HCT116 (cell line): ENCODE data around the gene SLC34A2.

ENCODE experiments used
- CBX3 ChIP-seq: IDR thresholded peaks from 2 replicates; pipeline ENCODE4 v1.6.1; 2012; ENCODE audit warnings: low read depth
- CTCF ChIP-seq, 3 experiments: fragments of 200-600 bp in 1 of 3; sonication (generic) in 1 of 3; IDR thresholded peaks in 2 of 3; conservative IDR thresholded peaks in 1 of 3; 2 replicates each; pipeline ENCODE4 v1.5.1; 2012 to 2017; ENCODE audit warnings: low read depth in 2 of 3, low read length in 2 of 3, antibody characterized with exemption in 1 of 3, borderline replicate concordance in 1 of 3, control low read depth in 1 of 3, mild to moderate bottlenecking in 1 of 3, mixed read lengths in 1 of 3, mixed run types in 1 of 3, moderate library complexity in 1 of 3; ENCODE audit not compliant: insufficient read depth in 1 of 3
- EZH2 ChIP-seq: fragments of 200-600 bp; sonication (generic); IDR thresholded peaks from 2 replicates; pipeline ENCODE4 v1.6.1; 2017; ENCODE audit warnings: antibody characterized with exemption, mixed run types
- EZH2phosphoT487 ChIP-seq: fragments of 200-600 bp; IDR thresholded peaks from 2 replicates; pipeline ENCODE4 v1.6.1; 2018; ENCODE audit warnings: antibody characterized with exemption, borderline replicate concordance
- POLR2A ChIP-seq: IDR thresholded peaks from 2 replicates; pipeline ENCODE4 v1.7.0; 2011; ENCODE audit warnings: borderline replicate concordance; ENCODE audit not compliant: insufficient read depth, insufficient read length; ENCODE audit errors: extremely low read depth
- SP1 ChIP-seq: IDR thresholded peaks from 2 replicates; pipeline ENCODE4 v1.6.1; 2012; ENCODE audit warnings: low read depth
- ZBTB33 ChIP-seq: IDR thresholded peaks from 2 replicates; pipeline ENCODE4 v1.6.1; 2011; ENCODE audit warnings: mild to moderate bottlenecking, low read length, moderate library complexity; ENCODE audit not compliant: insufficient replicate concordance; ENCODE audit errors: extremely low read depth
- ZNF274 ChIP-seq: fragments of 200-500 bp; sonication (Bioruptor generic); IDR thresholded peaks from 2 replicates; pipeline ENCODE4 v1.6.1; 2014; ENCODE audit warnings: mild to moderate bottlenecking, low read depth, low read length, inconsistent platforms

GRCh38 chr4:25663781-25664180 lies 8.1 kb downstream of the SLC34A2 start:
- TF ChIP-seq CTCF (IDR thresholded peaks at IDR 0.05 in 2 of 3, conservative IDR thresholded peaks at IDR 0.05 in 1 of 3; ENCODE audit: borderline replicate concordance in 1 of 3, insufficient read depth in 1 of 3, low read depth in 2 of 3, low read length in 2 of 3) = no peak
- TF ChIP-seq EZH2 = no peak
- TF ChIP-seq EZH2phosphoT487 = no peak
- TF ChIP-seq CBX3 = no peak
- no peak for TF ChIP-seq POLR2A
- no peak for TF ChIP-seq SP1
- no peak for TF ChIP-seq ZBTB33
- TF ChIP-seq ZNF274 = no peak
